Nephron progenitor cell (in vitro differentiated cells): Measurements from ENCODE around the gene NACAD.

Source experiments
- DNase-seq: peaks from one replicate; pipeline ENCODE4 v3.0.0; 2021
- H3K27ac Mint-ChIP-seq: 2 replicates; pipeline ENCODE4 v1.8.0; 2021; ENCODE audit warnings: mild to moderate bottlenecking, moderate library complexity, mixed read lengths
- H3K27me3 Mint-ChIP-seq: 2 replicates; pipeline ENCODE4 v1.8.0; 2021; ENCODE audit warnings: mild to moderate bottlenecking, low read depth, mixed read lengths; ENCODE audit not compliant: poor library complexity
- H3K36me3 Mint-ChIP-seq: 2 replicates; pipeline ENCODE4 v1.8.0; 2021; ENCODE audit warnings: low read depth, mixed read lengths
- H3K4me1 Mint-ChIP-seq: 2 replicates; pipeline ENCODE4 v1.8.0; 2021; ENCODE audit warnings: mixed read lengths
- H3K4me3 Mint-ChIP-seq: 2 replicates; pipeline ENCODE4 v1.8.0; 2021; ENCODE audit warnings: mild to moderate bottlenecking, moderate library complexity, mixed read lengths
- H3K9me3 Mint-ChIP-seq: 2 replicates; pipeline ENCODE4 v1.8.0; 2021; ENCODE audit warnings: mild to moderate bottlenecking, moderate library complexity, mixed read lengths
- TF ChIP-seq, protein P1 (sequence below): fragments of 200-600 bp; sonication (generic); IDR thresholded peaks from 2 replicates; pipeline ENCODE4 v1.5.0; 2021; ENCODE audit warnings: antibody characterized with exemption

NACAD gene

DNA sequence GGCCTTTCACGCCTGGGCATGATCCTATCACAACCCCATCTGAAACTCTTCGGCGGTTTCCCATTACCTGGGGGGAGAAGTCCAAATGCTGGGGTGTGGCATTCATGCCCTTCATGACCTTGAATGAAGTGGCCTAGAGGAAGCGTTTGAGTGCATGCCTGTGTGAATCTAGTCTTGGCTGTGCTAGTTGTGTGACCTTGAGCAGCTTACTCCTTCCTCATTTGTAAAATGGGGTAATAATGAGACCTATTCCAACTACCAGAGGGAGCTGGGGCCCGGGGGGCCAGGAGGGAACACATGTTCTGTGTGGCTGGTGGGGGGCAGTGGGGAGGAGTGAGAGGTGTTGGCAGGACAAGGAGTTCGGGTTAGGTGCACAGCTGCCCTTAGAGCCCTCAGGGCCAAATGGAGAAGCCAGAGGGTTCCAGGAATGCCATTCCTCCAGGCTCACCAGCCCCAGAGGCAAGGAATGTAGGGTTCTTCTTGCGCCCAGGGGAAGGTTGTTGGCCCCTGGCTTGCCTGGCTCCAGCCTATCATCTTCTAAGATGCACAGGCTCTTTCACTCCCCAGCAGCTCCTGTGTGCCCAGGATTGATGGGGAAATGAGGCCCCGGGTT lies 44.0 kb upstream of the NACAD start:
- DNase-seq, result no peak
- no peak overlapping the region for H3K4me3 Mint-ChIP-seq
- no peak overlapping the region for H3K27ac Mint-ChIP-seq

DNA sequence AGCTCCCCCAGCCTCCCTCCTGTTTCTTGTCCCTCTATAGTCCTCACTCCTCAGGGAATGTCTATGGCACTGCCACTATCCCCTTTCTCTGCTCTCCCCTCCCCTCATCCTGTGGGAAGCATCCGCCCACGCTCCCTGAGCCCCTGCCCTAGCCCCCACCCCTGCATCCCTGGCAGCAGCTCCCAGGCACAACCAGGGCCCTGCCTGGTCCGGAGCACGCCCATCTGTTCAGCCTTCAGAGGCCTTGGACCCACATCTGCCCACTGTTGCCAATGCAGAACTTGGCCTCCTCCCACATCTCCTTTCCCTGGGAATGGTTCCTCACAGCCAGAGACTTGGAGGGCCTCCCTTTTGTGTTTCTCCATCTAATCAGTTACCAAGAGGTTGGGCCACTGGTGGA lies 43.1 kb upstream of the NACAD start:
- H3K27ac Mint-ChIP-seq, result no peak overlapping the region
- no peaks in the 10 kb centered on the region for H3K9me3 Mint-ChIP-seq
- peaks cover 22% of the 10 kb centered on the region for H3K27me3 Mint-ChIP-seq
- no peak overlapping the region for H3K4me3 Mint-ChIP-seq
- H3K4me1 Mint-ChIP-seq, result peaks cover 14% of the 10 kb centered on the region
- no peak for DNase-seq
- TF ChIP-seq, protein P1, sequence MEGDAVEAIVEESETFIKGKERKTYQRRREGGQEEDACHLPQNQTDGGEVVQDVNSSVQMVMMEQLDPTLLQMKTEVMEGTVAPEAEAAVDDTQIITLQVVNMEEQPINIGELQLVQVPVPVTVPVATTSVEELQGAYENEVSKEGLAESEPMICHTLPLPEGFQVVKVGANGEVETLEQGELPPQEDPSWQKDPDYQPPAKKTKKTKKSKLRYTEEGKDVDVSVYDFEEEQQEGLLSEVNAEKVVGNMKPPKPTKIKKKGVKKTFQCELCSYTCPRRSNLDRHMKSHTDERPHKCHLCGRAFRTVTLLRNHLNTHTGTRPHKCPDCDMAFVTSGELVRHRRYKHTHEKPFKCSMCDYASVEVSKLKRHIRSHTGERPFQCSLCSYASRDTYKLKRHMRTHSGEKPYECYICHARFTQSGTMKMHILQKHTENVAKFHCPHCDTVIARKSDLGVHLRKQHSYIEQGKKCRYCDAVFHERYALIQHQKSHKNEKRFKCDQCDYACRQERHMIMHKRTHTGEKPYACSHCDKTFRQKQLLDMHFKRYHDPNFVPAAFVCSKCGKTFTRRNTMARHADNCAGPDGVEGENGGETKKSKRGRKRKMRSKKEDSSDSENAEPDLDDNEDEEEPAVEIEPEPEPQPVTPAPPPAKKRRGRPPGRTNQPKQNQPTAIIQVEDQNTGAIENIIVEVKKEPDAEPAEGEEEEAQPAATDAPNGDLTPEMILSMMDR, result no peak
- no peaks in the 10 kb centered on the region for H3K36me3 Mint-ChIP-seq

More for the DNA sequence above, 44.0 kb upstream of the NACAD start:
- H3K9me3 Mint-ChIP-seq, result no peaks in the 10 kb centered on the region
- H3K27me3 Mint-ChIP-seq, result peaks cover 25% of the 10 kb centered on the region
- H3K36me3 Mint-ChIP-seq, result no peaks in the 10 kb centered on the region
- TF ChIP-seq, protein P1, result no peak
- H3K4me1 Mint-ChIP-seq, result peaks cover 14% of the 10 kb centered on the region

DNA sequence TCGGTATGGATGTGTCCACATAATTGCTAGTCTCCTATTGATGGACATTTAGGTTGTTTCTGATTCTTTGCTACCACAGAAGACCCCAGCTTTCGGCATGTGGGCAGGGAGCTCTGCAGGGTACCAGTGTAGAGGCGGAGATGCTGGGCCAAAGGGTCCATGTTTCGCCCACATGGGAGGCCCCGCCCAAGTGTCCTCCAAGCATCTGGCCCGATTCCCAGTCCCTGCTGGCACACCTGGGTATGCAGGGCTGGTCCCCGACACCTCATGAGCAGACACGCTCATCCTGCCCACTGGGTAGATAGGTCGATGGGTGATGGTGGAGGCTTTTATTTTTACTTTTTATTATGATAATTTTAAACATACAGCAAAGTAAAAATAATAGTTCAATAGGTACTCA lies 42.1 kb upstream of the NACAD start:
- Mint-ChIP-seq H3K36me3 (no peaks in the 10 kb centered on the region), H3K27me3 (peaks cover 14% of the 10 kb centered on the region), H3K9me3 (no peaks in the 10 kb centered on the region), H3K4me1 (peaks cover 18% of the 10 kb centered on the region), H3K4me3 (no peak overlapping the region), H3K27ac (no peak overlapping the region)
- TF ChIP-seq, protein P1, result no peak
- DNase-seq, result no peak

DNA sequence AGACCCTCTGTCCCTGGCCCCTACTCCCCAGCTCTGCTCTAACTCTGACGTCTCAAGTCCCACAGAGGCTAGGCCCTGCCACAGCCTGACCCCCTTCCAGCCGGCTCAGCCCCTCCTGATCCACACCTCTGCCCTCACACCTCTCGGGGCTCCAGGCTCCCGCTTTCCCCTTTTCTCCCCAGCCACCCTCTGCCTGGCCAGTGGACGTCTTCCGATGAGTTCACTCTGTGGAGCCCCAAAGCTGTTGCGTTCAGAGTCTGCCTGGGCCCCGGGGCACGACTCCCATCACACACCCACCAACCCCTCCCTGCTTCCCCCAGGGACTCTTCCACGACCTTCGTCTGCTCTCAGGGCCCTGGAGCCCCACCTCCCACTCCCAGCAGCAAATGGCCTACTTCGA lies 41.1 kb upstream of the NACAD start:
- H3K27ac Mint-ChIP-seq, result no peak overlapping the region
- no peak for DNase-seq

DNA sequence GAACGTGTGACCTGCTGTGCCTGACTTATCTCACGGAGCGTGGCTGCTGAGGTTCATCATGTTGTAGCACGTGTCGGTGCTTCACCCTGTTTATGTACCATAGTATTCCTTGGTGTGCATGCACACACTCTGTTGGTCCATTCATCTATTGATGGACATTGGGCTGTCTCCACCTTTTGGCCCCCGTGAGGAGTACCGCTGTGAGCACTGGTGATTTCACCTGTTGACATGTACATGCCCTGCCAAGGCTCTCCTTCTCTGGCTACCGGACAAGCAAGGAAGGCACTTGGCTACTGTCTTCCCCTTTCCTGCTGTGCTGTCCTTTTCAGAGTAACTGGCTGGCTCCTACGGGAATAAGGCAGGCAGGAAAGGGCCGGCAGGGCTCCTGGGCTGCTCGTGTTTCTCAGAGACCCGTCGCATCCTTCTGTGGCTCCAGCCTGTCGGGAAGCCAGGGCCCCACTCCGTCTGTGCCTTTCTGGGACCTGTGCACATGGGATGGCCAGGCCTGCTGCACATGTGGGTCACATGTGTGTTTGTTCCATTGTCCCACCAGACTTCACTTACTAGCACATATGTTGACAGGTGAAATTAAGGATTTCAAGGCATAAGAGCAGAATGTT lies 40.5 kb upstream of the NACAD start:
- Mint-ChIP-seq H3K4me3 (no peak overlapping the region), H3K36me3 (no peaks in the 10 kb centered on the region), H3K9me3 (no peaks in the 10 kb centered on the region), H3K27ac (no peak overlapping the region), H3K4me1 (peaks cover 15% of the 10 kb centered on the region), H3K27me3 (peaks cover 10% of the 10 kb centered on the region)
- DNase-seq, result no peak
- TF ChIP-seq, protein P1, result no peak

More for the DNA sequence above, 41.1 kb upstream of the NACAD start:
- peaks cover 15% of the 10 kb centered on the region for H3K4me1 Mint-ChIP-seq
- H3K9me3 Mint-ChIP-seq, result no peaks in the 10 kb centered on the region
- peaks cover 10% of the 10 kb centered on the region for H3K27me3 Mint-ChIP-seq
- TF ChIP-seq, protein P1, result no peak
- no peak overlapping the region for H3K4me3 Mint-ChIP-seq
- H3K36me3 Mint-ChIP-seq, result no peaks in the 10 kb centered on the region

DNA sequence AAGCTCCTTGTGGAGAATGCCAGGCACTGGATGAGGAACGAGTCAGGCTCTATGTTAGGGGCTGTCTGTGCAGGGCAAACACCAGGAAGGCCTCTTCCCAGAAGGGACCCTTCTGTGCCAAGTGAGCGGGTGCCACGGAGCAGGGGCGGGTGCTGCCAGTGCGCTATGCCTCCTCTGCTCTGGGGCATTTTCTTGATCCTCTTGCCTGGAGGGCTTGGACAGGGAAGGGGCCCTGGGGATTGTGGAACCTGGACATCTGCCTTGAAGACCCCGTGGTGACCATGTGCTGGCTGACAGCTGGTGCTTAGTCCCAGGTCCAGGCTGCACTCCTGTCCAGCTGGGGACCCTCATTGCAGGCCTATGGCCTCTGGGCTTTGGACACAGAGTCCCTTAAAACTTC lies 38.2 kb upstream of the NACAD start:
- no peak for DNase-seq
- H3K27ac Mint-ChIP-seq, result no peak overlapping the region
- TF ChIP-seq, protein P1, result no peak
- no peaks in the 10 kb centered on the region for H3K36me3 Mint-ChIP-seq
- H3K4me1 Mint-ChIP-seq, result peaks cover 15% of the 10 kb centered on the region
- H3K27me3 Mint-ChIP-seq, result peaks cover 13% of the 10 kb centered on the region
- no peak overlapping the region for H3K4me3 Mint-ChIP-seq
- no peaks in the 10 kb centered on the region for H3K9me3 Mint-ChIP-seq
